HepG2 (cell line): ENCODE measurements around the gene SLC16A4. TPM values are rescaled to one million over a fixed set of nuclear protein-coding genes. Genes with fewer than 3 reads are reported as not detected.

Source experiments
- AKAP8 ChIP-seq: sonication (generic); formaldehyde crosslinking; IDR thresholded peaks from 2 replicates; pipeline ENCODE4 v1.5.1; 2020; ENCODE audit warnings: mild to moderate bottlenecking, missing genetic modification reagents
- BORCS8-MEF2B ChIP-seq: sonication (generic); formaldehyde crosslinking; IDR thresholded peaks from 2 replicates; pipeline ENCODE4 v1.8.0; 2022; ENCODE audit warnings: mild to moderate bottlenecking, missing genetic modification reagents
- CTCF ChIP-seq: sonication (generic); formaldehyde crosslinking; IDR thresholded peaks from 2 replicates; pipeline ENCODE4 v1.5.0; 2020; ENCODE audit warnings: mild to moderate bottlenecking, missing genetic modification reagents, moderate library complexity
- FOXK1 ChIP-seq: sonication (generic); formaldehyde crosslinking; IDR thresholded peaks from 2 replicates; pipeline ENCODE4 v1.4.0; 2020; ENCODE audit warnings: low read depth, missing genetic modification reagents, borderline replicate concordance
- GFI1 ChIP-seq: sonication (generic); formaldehyde crosslinking; IDR thresholded peaks from 2 replicates; pipeline ENCODE4 v1.5.0; 2020; ENCODE audit warnings: missing genetic modification reagents, mild to moderate bottlenecking, borderline replicate concordance
- JUNB ChIP-seq: sonication (generic); formaldehyde crosslinking; IDR thresholded peaks from 2 replicates; pipeline ENCODE4 v1.8.0; 2022; ENCODE audit warnings: missing genetic modification reagents, mild to moderate bottlenecking, borderline replicate concordance
- RAD21 ChIP-seq: fragments of 450-650 bp; formaldehyde crosslinking; IDR thresholded peaks from 2 replicates; pipeline ENCODE4 v1.5.0; 2020; ENCODE audit warnings: mild to moderate bottlenecking
- RBFOX2 ChIP-seq: fragments of 200-400 bp; formaldehyde crosslinking; IDR thresholded peaks from 2 replicates; pipeline ENCODE4 v1.6.1; 2017; ENCODE audit warnings: low read depth, mild to moderate bottlenecking, low read length
- RXRA ChIP-seq: sonication (generic); formaldehyde crosslinking; IDR thresholded peaks from 2 replicates; pipeline ENCODE4 v1.5.1; 2020; ENCODE audit warnings: missing genetic modification reagents
- SP1 ChIP-seq, 2 experiments: fragments of 450-650 bp in 1 of 2; sonication (generic) in 1 of 2; formaldehyde crosslinking in 1 of 2; IDR thresholded peaks; 2 replicates each; pipeline versions ENCODE4 v1.4.0 to v1.6.1; 2016 to 2020; ENCODE audit warnings: missing genetic modification reagents in 1 of 2
- STAT5B ChIP-seq: sonication (generic); formaldehyde crosslinking; IDR thresholded peaks from 2 replicates; pipeline ENCODE4 v1.4.0; 2020; ENCODE audit warnings: missing genetic modification reagents
- STAT6 ChIP-seq: sonication (generic); formaldehyde crosslinking; IDR thresholded peaks from 2 replicates; pipeline ENCODE4 v1.4.0; 2020; ENCODE audit warnings: missing genetic modification reagents, mild to moderate bottlenecking, borderline replicate concordance
- ZBTB1 ChIP-seq: sonication (generic); formaldehyde crosslinking; IDR thresholded peaks from 2 replicates; pipeline ENCODE4 v1.4.0; 2020; ENCODE audit warnings: missing genetic modification reagents, borderline replicate concordance
- ZFY ChIP-seq: sonication (generic); formaldehyde crosslinking; IDR thresholded peaks from 2 replicates; pipeline ENCODE4 v1.4.0; 2020; ENCODE audit warnings: missing genetic modification reagents
- ZNF292 ChIP-seq: sonication (generic); formaldehyde crosslinking; IDR thresholded peaks from 2 replicates; pipeline ENCODE4 v1.8.1; 2022; ENCODE audit warnings: mild to moderate bottlenecking, low read depth, missing genetic modification reagents, borderline replicate concordance
- ZNF547 ChIP-seq: sonication (generic); formaldehyde crosslinking; IDR thresholded peaks from 2 replicates; pipeline ENCODE4 v1.5.1; 2020; ENCODE audit warnings: mild to moderate bottlenecking, missing genetic modification reagents
- polyA plus RNA-seq, 8 experiments: library from polyadenylated mRNA; depleted of rRNA in 3 of 8; stranded (reverse) in 7 of 8; unstranded in 1 of 8; fragments of >200 nt; fragmentation: Illumina TruSeq in 4 of 8; extraction: Trizol in 4 of 8; gene quantifications; 2 replicates each; pipeline versions ENCODE4 v1.2.1 to v1.2.3, GENCODE V29; 2011 to 2016; ENCODE audit warnings: low read depth in 4 of 8, missing spikeins in 1 of 8, mixed read lengths in 1 of 8; ENCODE audit not compliant: insufficient read depth in 1 of 8
- total RNA-seq, 5 experiments: library from RNA; depleted of rRNA; stranded (reverse); fragments of >200 nt; fragmentation: Illumina TruSeq; extraction: Trizol; gene quantifications; 2 replicates each; pipeline ENCODE4 v1.2.3, GENCODE V29; 2016; ENCODE audit warnings: low read depth in 1 of 5
- TF ChIP-seq, protein P1 (sequence below): sonication (generic); formaldehyde crosslinking; IDR thresholded peaks from one replicate; pipeline ENCODE4 v1.5.1; 2020; ENCODE audit warnings: mild to moderate bottlenecking, missing genetic modification reagents; ENCODE audit errors: not compliant biosample characterization

The SLC16A4 gene
- total and polyA plus RNA-seq, 2 of the 13 experiments (the other 11 are each of a cell fraction or from before 2014, with no cell fraction given), result 1.1 to 1.5 TPM

DNA sequence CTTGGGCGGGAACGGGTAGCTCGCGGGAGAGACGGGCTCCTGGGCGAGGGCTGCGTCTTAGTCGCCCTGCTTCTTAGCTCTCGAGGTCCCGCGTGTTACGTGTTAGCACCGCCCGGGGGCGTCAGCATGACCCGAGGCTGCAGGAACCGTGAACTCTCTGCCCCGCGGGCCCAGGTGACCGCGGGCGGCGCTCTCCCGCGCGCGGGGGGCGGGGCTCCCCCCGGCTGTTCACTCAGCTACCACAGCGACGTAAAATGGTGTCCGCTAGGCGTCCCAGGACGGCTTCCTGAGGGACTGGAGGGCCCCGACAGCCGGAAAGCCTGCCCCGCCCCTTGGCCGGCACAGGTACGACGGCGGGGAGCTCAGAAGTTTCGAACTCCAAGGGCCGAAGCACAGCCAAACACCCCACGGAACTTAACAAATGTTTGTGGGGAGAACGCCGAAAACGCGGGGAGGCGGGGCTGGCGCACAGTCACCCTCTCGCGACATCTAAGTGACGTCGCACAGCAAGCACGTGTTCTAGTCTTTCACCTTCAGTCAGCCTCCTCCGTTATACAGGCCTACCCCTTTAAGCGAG is 52.4 kb downstream of the SLC16A4 start (continued):
- TF ChIP-seq, protein P1, sequence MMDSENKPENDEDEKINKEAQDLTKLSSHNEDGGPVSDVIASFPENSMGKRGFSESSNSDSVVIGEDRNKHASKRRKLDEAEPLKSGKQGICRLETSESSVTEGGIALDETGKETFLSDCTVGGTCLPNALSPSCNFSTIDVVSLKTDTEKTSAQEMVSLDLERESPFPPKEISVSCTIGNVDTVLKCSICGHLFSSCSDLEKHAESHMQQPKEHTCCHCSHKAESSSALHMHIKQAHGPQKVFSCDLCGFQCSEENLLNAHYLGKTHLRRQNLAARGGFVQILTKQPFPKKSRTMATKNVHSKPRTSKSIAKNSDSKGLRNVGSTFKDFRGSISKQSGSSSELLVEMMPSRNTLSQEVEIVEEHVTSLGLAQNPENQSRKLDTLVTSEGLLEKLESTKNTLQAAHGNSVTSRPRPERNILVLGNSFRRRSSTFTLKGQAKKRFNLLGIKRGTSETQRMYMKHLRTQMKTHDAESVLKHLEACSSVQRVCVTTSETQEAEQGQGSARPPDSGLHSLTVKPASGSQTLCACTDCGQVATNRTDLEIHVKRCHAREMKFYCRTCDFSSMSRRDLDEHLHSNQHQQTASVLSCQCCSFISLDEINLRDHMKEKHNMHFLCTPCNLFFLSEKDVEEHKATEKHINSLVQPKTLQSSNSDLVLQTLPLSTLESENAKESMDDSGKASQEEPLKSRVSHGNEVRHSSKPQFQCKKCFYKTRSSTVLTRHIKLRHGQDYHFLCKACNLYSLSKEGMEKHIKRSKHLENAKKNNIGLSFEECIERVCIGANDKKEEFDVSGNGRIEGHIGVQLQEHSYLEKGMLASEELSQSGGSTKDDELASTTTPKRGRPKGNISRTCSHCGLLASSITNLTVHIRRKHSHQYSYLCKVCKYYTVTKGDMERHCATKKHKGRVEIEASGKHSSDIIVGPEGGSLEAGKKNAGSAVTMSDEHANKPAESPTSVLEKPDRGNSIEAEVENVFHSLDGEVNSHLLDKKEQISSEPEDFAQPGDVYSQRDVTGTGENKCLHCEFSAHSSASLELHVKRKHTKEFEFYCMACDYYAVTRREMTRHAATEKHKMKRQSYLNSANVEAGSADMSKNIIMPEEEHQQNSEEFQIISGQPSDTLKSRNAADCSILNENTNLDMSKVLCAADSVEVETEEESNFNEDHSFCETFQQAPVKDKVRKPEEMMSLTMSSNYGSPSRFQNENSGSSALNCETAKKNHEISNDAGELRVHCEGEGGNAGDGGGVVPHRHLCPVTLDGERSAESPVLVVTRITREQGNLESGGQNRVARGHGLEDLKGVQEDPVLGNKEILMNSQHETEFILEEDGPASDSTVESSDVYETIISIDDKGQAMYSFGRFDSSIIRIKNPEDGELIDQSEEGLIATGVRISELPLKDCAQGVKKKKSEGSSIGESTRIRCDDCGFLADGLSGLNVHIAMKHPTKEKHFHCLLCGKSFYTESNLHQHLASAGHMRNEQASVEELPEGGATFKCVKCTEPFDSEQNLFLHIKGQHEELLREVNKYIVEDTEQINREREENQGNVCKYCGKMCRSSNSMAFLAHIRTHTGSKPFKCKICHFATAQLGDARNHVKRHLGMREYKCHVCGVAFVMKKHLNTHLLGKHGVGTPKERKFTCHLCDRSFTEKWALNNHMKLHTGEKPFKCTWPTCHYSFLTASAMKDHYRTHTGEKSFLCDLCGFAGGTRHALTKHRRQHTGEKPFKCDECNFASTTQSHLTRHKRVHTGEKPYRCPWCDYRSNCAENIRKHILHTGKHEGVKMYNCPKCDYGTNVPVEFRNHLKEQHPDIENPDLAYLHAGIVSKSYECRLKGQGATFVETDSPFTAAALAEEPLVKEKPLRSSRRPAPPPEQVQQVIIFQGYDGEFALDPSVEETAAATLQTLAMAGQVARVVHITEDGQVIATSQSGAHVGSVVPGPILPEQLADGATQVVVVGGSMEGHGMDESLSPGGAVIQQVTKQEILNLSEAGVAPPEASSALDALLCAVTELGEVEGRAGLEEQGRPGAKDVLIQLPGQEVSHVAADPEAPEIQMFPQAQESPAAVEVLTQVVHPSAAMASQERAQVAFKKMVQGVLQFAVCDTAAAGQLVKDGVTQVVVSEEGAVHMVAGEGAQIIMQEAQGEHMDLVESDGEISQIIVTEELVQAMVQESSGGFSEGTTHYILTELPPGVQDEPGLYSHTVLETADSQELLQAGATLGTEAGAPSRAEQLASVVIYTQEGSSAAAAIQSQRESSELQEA, result peak; percentile 28
- peak; percentile 72 for TF ChIP-seq RAD21 (CRISPR knock-in tag)
- peak; percentile 82; the same call in 1 of the 2 replicates for TF ChIP-seq STAT6 (CRISPR knock-in tag)
- TF ChIP-seq CTCF (CRISPR knock-in tag), result peak; percentile 81
- TF ChIP-seq STAT5B (CRISPR knock-in tag), result no peak
- no peak for TF ChIP-seq AKAP8 (CRISPR knock-in tag)
- peak; percentile 87; the same call in 1 of the 2 replicates for TF ChIP-seq ZNF547
- peak; percentile 91 for TF ChIP-seq RXRA (CRISPR knock-in tag)
- peak; percentile 10; the same call in 1 of the 2 replicates for TF ChIP-seq JUNB (CRISPR knock-in tag)
- no peak for TF ChIP-seq SP1 (IDR thresholded peaks at IDR 0.05)
- no peak; the same call in 1 of the 2 replicates for TF ChIP-seq SP1 (CRISPR knock-in tag; IDR thresholded peaks at IDR 0.05)
- TF ChIP-seq ZNF292, result 0 out of 2 replicates have a peak, but pooled peaks have one; percentile 38
- peak; percentile 66 for TF ChIP-seq ZFY
- TF ChIP-seq GFI1 (CRISPR knock-in tag), result peak; percentile 79
- peak; percentile 24 for TF ChIP-seq FOXK1
- TF ChIP-seq ZBTB1 (CRISPR knock-in tag), result no peak; the same call in 1 of the 2 replicates
- TF ChIP-seq BORCS8-MEF2B, result no peak; the same call in 1 of the 2 replicates
- peak; percentile 98 for TF ChIP-seq RBFOX2
